Mammary epithelial cell (primary cell): ENCODE measurements around the gene PLB1.

ENCODE experiments used
- EZH2 ChIP-seq: IDR thresholded peaks from 2 replicates; pipeline ENCODE4 v1.6.1; 2012; ENCODE audit warnings: low read length, inconsistent platforms, borderline replicate concordance
- TF ChIP-seq, protein P1 (sequence below), 2 donors: IDR thresholded peaks in 1 of 2; conservative IDR thresholded peaks in 1 of 2; 2 replicates each; pipeline ENCODE4 v1.5.1; 2011 to 2012; ENCODE audit warnings: inconsistent platforms in 2 of 2, low read length in 2 of 2, mild to moderate bottlenecking in 2 of 2, control low read depth in 1 of 2, low read depth in 1 of 2; ENCODE audit not compliant: insufficient read depth in 1 of 2; ENCODE audit errors: extremely low read depth in 1 of 2

DNA sequence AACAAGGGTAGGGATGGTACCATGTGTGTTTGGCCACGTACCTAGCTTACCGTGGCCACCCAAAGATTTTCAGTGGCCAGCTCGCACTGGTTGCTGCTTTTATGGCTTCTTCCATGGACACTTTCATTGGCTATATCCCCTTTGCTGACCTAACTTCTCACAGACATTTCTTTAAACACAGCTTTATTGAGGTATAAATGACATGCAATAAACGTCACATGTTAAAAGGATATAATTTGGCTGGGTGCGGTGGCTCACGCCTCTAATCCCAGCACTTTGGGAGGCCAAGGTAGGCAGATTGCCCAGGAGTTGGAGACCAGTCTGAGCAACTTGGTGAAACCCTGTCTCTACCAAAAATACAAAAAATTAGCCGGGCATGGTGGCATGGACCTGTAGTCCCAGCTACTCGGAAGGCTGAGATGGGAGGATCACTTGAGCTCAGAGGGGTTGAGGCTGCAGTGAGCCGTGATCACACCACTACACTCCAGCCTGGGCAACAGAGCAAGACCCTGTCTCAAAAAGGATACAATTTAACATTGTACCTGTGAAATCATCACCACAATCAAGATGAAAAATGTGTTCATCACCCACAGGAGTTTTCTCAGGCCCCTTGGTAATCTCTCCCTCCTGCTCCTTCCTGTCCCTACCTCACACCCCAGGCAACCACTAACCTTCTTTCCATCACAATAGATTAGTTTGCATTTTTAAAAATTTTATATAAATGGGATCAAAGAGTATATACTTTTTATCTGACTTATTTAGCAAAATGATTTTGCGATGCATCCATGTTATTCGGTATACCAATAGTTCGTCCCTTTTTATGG is 127.9 kb downstream of the PLB1 start:
- TF ChIP-seq, protein P1, sequence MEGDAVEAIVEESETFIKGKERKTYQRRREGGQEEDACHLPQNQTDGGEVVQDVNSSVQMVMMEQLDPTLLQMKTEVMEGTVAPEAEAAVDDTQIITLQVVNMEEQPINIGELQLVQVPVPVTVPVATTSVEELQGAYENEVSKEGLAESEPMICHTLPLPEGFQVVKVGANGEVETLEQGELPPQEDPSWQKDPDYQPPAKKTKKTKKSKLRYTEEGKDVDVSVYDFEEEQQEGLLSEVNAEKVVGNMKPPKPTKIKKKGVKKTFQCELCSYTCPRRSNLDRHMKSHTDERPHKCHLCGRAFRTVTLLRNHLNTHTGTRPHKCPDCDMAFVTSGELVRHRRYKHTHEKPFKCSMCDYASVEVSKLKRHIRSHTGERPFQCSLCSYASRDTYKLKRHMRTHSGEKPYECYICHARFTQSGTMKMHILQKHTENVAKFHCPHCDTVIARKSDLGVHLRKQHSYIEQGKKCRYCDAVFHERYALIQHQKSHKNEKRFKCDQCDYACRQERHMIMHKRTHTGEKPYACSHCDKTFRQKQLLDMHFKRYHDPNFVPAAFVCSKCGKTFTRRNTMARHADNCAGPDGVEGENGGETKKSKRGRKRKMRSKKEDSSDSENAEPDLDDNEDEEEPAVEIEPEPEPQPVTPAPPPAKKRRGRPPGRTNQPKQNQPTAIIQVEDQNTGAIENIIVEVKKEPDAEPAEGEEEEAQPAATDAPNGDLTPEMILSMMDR (conservative IDR thresholded peaks at IDR 0.05 in 1 of 2, IDR thresholded peaks at IDR 0.05 in 1 of 2; ENCODE audit: extremely low read depth in 1 of 2, insufficient read depth in 1 of 2, low read depth in 1 of 2, low read length in 2 of 2) = no peak
- TF ChIP-seq EZH2 = no peak
